VCaP (cell line): ENCODE data around the gene AJM1.
A peak's percentile ranks its signal among the peaks of the same experiment; 100 is the strongest.

ENCODE experiments used
- H3K27ac ChIP-seq: fragments of 450-650 bp; 2 replicates; pipeline ENCODE4 v1.5.1; 2017
- TF ChIP-seq, protein P1 (sequence below): fragments of 450-650 bp; conservative IDR thresholded peaks from 2 replicates; pipeline ENCODE4 v1.5.1; 2017; ENCODE audit warnings: mild to moderate bottlenecking, moderate library complexity

AJM1 gene

DNA sequence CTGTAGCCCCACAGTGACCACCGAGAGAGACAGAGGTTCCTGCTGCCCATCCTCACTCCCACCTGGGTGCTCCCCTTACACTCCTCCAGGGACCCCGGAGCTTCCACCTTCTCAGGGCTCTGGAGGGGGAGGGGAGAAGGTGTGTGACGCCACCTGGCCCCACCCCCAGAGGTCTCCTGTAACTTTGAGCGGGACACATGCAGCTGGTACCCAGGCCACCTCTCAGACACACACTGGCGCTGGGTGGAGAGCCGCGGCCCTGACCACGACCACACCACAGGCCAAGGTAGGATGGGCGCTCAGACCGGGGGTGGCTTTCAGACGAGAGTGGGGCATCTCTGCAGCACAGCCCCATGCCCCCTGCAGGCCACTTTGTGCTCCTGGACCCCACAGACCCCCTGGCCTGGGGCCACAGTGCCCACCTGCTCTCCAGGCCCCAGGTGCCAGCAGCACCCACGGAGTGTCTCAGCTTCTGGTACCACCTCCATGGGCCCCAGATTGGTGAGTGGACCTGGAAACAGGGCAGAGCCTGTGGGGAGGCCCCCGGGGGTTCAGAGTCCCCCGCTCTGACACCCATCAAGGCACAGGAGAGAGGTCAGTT, 14.4 kb downstream of the AJM1 start:
- TF ChIP-seq, protein P1, sequence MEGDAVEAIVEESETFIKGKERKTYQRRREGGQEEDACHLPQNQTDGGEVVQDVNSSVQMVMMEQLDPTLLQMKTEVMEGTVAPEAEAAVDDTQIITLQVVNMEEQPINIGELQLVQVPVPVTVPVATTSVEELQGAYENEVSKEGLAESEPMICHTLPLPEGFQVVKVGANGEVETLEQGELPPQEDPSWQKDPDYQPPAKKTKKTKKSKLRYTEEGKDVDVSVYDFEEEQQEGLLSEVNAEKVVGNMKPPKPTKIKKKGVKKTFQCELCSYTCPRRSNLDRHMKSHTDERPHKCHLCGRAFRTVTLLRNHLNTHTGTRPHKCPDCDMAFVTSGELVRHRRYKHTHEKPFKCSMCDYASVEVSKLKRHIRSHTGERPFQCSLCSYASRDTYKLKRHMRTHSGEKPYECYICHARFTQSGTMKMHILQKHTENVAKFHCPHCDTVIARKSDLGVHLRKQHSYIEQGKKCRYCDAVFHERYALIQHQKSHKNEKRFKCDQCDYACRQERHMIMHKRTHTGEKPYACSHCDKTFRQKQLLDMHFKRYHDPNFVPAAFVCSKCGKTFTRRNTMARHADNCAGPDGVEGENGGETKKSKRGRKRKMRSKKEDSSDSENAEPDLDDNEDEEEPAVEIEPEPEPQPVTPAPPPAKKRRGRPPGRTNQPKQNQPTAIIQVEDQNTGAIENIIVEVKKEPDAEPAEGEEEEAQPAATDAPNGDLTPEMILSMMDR: no peak

DNA sequence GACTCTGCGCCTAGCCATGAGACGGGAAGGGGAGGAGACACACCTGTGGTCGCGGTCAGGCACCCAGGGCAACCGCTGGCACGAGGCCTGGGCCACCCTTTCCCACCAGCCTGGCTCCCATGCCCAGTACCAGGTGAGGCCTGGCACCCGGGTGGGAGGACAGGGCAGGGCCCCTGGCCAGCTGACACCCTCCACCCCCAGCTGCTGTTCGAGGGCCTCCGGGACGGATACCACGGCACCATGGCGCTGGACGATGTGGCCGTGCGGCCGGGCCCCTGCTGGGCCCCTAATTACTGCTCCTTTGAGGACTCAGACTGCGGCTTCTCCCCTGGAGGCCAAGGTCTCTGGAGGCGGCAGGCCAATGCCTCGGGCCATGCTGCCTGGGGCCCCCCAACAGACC, 14.9 kb downstream of the AJM1 start:
- H3K27ac ChIP-seq: peak overlapping the region; percentile 80; the same call in 1 of the 2 replicates
- TF ChIP-seq, protein P1: no peak

More for the DNA sequence above, 14.4 kb downstream of the AJM1 start:
- no peak overlapping the region for H3K27ac ChIP-seq

DNA sequence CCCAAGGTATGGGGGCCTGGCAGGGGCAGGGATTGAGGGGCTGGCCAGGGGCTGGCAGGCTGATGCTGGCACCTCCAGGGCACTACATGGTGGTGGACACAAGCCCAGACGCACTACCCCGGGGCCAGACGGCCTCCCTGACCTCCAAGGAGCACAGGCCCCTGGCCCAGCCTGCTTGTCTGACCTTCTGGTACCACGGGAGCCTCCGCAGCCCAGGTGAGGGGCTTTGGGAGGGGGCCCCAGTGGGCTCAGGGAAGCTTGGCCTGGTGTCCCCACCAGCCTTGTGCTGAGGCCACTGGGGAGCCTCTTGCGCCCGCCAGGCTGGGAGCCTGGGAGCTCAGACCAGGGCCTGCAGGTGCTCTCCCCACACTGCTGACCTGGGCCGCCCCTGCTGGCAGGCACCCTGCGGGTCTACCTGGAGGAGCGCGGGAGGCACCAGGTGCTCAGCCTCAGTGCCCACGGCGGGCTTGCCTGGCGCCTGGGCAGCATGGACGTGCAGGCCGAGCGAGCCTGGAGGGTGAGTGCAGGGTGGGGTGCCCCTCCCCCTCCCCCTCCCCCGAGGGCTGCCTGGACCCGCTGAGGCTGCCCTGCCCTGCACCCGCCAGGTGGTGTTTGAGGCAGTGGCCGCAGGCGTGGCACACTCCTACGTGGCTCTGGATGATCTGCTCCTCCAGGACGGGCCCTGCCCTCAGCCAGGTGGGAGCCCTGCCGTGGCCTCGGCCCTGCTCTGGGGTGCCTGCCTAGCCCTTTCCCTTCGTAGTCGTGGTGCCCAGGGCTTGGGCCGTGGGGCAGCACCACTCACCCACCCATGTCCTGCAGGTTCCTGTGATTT, 15.5 kb downstream of the AJM1 start:
- peak overlapping the region; percentile 80 for H3K27ac ChIP-seq
- TF ChIP-seq, protein P1: no peak

DNA sequence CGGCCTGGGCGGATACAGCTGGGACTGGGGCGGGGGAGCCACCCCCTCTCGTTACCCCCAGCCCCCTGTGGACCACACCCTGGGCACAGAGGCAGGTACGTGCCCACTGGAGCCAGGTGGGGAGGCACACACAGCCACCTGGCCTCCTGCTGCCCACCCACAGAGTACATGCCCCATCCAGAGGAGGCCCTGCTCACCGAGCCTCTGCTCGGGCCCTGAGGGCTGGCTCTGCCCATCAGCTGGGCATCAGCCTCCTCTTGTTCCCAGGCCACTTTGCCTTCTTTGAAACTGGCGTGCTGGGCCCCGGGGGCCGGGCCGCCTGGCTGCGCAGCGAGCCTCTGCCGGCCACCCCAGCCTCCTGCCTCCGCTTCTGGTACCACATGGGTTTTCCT, 16.2 kb downstream of the AJM1 start:
- peak overlapping the region; percentile 80 for H3K27ac ChIP-seq
- TF ChIP-seq, protein P1: no peak

DNA sequence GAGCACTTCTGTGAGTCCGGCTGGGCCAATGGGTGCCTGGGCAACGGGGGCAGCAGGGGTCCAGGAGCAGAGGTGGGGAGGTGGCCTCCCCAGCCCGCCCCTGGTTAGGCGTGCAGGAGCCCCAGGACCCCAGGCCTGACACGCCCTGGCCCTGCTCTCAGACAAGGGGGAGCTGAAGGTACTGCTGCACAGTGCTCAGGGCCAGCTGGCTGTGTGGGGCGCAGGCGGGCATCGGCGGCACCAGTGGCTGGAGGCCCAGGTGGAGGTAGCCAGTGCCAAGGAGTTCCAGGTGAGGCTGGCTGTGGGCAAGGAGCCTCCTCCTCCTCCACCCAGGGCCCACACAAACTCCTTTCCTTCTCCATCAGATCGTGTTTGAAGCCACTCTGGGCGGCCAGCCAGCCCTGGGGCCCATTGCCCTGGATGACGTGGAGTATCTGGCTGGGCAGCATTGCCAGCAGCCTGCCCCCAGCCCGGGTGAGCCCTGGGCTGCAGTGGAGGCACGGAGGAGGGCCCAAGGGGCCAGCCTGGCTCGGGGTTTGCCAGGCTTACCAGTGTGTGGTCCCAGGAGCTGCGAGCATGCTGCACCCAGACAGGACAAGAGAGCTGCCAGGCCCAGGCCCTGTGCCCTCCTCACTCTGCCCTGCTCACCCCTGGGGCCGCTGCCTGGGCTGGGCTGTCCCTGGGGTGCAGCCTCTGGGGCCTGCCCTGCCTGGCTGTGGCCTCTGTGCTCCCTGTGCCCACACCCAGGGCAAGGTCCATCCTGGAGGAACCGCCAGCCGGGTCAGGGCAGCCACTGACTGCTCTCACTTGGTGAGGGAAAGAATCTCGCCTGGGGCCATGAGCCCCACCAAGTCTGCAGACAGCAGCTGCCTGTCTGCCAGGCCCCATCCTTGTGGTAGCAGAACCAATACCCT, 16.8 kb downstream of the AJM1 start:
- TF ChIP-seq, protein P1: no peak

DNA sequence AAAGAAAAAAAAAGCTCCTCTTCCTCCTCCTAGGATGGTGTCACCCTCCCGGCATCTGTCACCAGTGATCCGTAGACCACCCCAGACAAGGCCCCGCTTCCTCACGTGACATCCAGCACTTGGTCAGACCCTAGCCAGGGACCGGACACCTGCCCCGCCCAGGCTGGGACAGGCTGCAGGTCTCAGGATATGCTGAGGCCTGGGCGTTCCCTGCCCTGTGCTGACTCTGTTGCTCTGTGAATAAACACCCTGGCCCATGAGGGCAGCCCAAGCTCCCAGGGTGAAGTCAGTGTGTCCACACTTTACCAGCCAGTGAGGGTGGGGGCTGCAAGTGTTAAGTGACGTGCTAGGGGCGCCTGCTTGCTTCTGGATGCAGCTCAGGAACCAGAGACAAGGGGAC, 18.3 kb downstream of the AJM1 start:
- H3K27ac ChIP-seq: peak overlapping the region; percentile 80
- TF ChIP-seq, protein P1: no peak

More for the DNA sequence above, 16.8 kb downstream of the AJM1 start:
- H3K27ac ChIP-seq: peak overlapping the region; percentile 80
